Measurements from ENCODE around the gene TMEM44.

The TMEM44 gene

DNA sequence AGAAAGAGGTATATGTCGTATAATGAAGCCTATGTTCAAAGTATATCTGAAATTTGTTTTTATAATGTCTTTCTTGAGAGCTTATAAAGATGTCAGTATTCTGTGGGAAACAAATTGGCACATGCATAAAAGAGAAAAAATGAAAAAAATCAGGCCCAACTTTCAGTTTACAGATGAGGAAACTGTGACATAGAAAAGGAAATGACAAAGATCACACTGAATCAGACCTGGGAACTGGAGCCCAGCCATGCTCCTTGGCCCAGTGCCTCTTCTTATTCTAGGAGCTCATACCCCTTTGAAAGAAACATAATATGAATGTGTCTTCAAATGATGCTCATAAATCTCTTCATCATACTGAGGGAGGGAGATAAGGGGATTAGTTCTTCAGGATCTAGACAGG is 48.4 kb downstream of the TMEM44 start:
- no peak overlapping the region for H3K27ac ChIP-seq (ENCODE audit: insufficient read depth, low read length, poor library complexity, severe bottlenecking)
- no peaks in the 10 kb centered on the region for H3K9me3 ChIP-seq (ENCODE audit: control insufficient read depth, low read length)
- H3K4me3 ChIP-seq (ENCODE audit: insufficient read depth, low read depth, low read length, poor library complexity, severe bottlenecking): no peak overlapping the region
- no peaks in the 10 kb centered on the region for H3K27me3 ChIP-seq (replicated peaks; ENCODE audit: control insufficient read depth, insufficient read depth, low read length, poor library complexity, severe bottlenecking)
- no peaks in the 10 kb centered on the region for H3K4me1 ChIP-seq (ENCODE audit: control insufficient read depth, insufficient read depth, low read length, poor library complexity, severe bottlenecking)
- H3K36me3 ChIP-seq (ENCODE audit: control insufficient read depth, insufficient read depth, low read length): no peaks in the 10 kb centered on the region
- DNase-seq: no peak

DNA sequence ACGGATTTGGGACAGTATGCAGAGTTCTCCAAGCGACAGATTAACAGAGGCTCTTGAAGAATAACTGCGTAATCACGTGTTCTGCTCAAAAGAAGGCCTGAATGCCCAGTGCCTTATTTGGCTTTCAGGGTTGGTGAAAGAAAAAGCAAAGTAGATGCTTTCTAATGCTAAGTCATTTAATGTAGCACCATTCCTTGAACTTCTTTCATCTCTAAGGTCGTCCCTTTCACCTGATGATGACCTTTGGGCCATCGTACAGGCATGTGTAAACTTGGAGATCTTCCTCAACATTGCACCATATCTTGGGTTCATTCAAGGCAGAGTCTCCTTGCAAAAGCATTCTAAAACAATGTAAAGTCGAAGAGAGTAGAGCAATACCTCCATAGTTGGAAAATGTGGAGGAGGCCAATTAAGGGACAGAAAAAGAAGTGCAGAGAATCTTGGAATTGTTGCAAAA is 48.9 kb downstream of the TMEM44 start:
- DNase-seq: no peak
- no peaks in the 10 kb centered on the region for H3K4me1 ChIP-seq (ENCODE audit: control insufficient read depth, insufficient read depth, low read length, poor library complexity, severe bottlenecking)
- H3K4me3 ChIP-seq (ENCODE audit: insufficient read depth, low read depth, low read length, poor library complexity, severe bottlenecking): peak overlapping the region; percentile 64
- no peaks in the 10 kb centered on the region for H3K36me3 ChIP-seq (ENCODE audit: control insufficient read depth, insufficient read depth, low read length)
- H3K27ac ChIP-seq (ENCODE audit: insufficient read depth, low read length, poor library complexity, severe bottlenecking): peak overlapping the region; percentile 69
- H3K27me3 ChIP-seq (replicated peaks; ENCODE audit: control insufficient read depth, insufficient read depth, low read length, poor library complexity, severe bottlenecking): no peaks in the 10 kb centered on the region
- H3K9me3 ChIP-seq (ENCODE audit: control insufficient read depth, low read length): no peaks in the 10 kb centered on the region

DNA sequence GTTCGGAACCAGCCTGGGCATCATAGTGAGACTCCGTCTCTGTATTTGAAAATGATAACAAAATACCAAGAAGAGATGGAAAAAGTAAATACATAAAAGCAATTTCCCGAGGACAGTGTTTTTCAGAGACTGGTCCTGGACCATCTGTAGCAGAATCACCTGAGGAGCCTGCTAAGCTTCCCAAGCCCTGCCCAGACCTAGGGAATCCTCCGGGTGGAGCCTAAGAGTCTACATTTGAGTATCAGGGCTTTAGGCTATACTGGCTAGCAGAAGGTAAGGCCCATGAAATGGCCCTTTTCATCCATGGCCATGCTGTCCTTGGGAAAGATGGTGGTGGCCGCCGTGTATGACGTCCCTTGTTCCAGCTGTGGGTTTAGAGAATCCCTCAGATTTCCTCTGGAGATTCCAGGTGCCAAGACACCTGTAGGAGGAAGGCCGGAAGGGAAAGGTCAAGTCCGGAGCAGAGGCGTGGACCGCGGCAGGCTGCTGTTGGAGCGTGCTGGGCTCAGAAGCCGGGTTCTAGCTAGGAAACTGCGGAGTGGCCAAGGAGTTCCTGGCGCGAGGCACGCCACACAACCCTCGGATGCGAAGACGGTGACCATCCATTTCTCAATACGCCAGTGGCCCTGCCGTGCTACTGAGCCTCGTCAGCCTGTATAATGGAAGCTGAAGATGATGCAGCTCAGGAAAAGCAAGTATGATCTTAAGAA is 50.9 kb downstream of the TMEM44 start:
- no peak for DNase-seq
- Histone ChIP-seq H3K9me3 (ENCODE audit: control insufficient read depth, low read length) (no peaks in the 10 kb centered on the region), H3K27ac (ENCODE audit: insufficient read depth, low read length, poor library complexity, severe bottlenecking) (no peak overlapping the region), H3K4me3 (ENCODE audit: insufficient read depth, low read depth, low read length, poor library complexity, severe bottlenecking) (no peak overlapping the region), H3K36me3 (ENCODE audit: control insufficient read depth, insufficient read depth, low read length) (no peaks in the 10 kb centered on the region), H3K4me1 (ENCODE audit: control insufficient read depth, insufficient read depth, low read length, poor library complexity, severe bottlenecking) (no peaks in the 10 kb centered on the region), H3K27me3 (replicated peaks; ENCODE audit: control insufficient read depth, insufficient read depth, low read length, poor library complexity, severe bottlenecking) (no peaks in the 10 kb centered on the region)

DNA sequence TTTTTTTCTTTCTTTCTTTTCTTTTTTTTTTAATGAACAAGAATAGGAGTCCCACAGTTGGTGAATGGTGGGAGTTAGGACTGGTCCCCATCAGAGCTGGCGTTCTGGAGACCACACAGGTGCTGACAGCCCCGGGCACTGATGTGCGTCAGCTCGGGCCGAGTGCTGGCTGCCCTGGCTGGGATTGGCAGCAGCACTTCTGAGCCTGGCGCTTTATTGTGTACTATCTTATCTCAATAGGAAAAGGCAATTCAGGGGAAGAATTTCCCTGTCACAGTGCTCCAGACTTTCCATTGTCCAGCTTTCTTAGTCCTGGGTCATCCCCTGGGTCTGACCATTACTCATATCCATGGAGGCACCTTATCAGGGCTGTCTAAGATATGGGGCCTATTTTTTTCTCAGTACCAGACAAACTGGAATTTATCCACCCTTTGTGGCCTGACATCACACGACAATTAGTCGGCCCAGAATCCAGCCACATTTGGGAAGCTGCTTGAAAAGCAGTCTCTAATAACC is 54.1 kb downstream of the TMEM44 start:
- H3K36me3 ChIP-seq (ENCODE audit: control insufficient read depth, insufficient read depth, low read length): no peaks in the 10 kb centered on the region
- H3K27ac ChIP-seq (ENCODE audit: insufficient read depth, low read length, poor library complexity, severe bottlenecking): no peak overlapping the region
- no peak overlapping the region for H3K4me3 ChIP-seq (ENCODE audit: insufficient read depth, low read depth, low read length, poor library complexity, severe bottlenecking)
- no peaks in the 10 kb centered on the region for H3K9me3 ChIP-seq (ENCODE audit: control insufficient read depth, low read length)
- no peaks in the 10 kb centered on the region for H3K4me1 ChIP-seq (ENCODE audit: control insufficient read depth, insufficient read depth, low read length, poor library complexity, severe bottlenecking)
- no peaks in the 10 kb centered on the region for H3K27me3 ChIP-seq (replicated peaks; ENCODE audit: control insufficient read depth, insufficient read depth, low read length, poor library complexity, severe bottlenecking)
- no peak for DNase-seq

DNA sequence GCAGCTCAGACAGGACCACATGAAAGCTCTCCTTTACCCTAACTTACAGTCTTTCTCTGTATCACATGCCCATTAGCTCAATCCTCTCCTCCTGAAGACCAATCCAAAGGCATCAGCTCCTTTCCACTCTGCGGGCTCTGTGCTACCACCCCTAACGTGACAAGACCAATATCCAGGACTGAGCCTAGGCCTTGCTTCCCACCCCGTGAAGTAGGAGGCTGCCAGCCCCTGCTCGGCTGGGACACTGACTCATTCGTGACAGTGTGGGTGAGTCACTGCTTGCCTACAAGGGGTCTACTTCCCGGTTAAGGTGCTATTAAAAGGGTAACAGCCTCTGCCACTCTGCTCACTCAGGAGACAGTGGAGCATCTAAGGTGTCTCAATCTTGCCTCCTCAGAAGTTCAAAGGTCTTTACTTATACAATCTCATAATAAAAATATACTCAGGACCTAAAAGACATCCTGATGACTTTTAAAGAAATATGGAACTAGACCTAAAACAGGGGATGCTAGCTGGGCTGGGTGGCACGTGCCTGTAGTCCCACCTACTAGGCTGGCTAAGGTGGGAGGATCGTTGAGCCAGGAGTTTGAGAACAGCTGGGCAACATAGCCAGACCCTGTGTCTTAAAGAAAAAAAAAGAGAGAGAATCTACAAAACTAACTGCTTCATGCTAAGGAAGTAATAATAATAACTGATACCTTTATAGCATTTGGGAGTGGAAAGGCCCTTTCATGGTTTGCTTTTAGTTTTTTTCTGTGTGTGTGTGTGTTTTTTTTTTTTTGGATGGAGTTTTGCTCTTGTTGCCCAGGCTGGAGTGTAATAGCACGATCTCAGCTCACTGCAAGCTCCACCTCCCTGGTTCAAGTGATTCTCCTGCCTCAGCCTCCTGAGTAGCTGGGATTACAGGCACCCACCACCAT is 55.0 kb downstream of the TMEM44 start:
- Histone ChIP-seq H3K27ac (ENCODE audit: insufficient read depth, low read length, poor library complexity, severe bottlenecking) (no peak overlapping the region), H3K36me3 (ENCODE audit: control insufficient read depth, insufficient read depth, low read length) (no peaks in the 10 kb centered on the region), H3K4me1 (ENCODE audit: control insufficient read depth, insufficient read depth, low read length, poor library complexity, severe bottlenecking) (no peaks in the 10 kb centered on the region), H3K27me3 (replicated peaks; ENCODE audit: control insufficient read depth, insufficient read depth, low read length, poor library complexity, severe bottlenecking) (peaks cover 5% of the 10 kb centered on the region), H3K4me3 (ENCODE audit: insufficient read depth, low read depth, low read length, poor library complexity, severe bottlenecking) (no peak overlapping the region), H3K9me3 (ENCODE audit: control insufficient read depth, low read length) (no peaks in the 10 kb centered on the region)
- no peak for DNase-seq

DNA sequence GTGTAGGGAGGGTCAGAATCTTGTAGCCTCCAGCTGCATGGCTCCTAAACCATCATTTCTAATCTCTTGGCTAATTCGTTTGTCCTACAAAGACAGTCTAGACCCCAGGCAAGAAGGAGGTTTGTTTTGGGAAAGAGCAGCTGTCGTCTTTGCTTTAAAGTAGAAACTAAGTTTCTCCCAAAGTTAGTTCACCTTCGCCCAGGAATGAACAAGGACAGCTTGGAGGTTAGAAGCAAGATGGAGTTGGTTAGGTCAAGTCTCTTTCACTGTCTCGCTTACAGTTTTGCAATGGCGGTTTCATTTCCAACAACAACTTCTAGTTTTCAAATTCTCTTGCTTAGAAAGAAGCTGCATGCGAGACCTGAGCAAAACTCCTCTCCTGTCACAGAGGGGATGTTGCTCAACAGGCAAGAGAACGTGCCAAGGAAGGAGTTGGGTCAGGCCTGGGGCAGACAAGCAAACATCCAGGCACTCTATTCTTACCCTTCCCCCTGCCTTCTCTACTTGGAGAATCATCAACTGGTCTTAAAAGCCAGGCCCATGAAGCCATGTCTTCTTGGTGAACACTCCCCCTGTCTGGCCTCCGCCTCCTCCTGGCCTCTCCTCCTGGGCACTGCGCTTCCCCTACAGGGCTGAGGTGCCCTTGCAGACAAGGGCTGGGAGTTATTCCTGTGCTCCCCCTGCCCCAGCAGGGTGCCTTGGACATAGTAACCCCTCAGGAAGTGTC is 57.6 kb downstream of the TMEM44 start:
- Histone ChIP-seq H3K27me3 (replicated peaks; ENCODE audit: control insufficient read depth, insufficient read depth, low read length, poor library complexity, severe bottlenecking) (peaks cover 7% of the 10 kb centered on the region), H3K4me3 (ENCODE audit: insufficient read depth, low read depth, low read length, poor library complexity, severe bottlenecking) (no peak overlapping the region), H3K27ac (ENCODE audit: insufficient read depth, low read length, poor library complexity, severe bottlenecking) (no peak overlapping the region), H3K4me1 (ENCODE audit: control insufficient read depth, insufficient read depth, low read length, poor library complexity, severe bottlenecking) (no peaks in the 10 kb centered on the region), H3K36me3 (ENCODE audit: control insufficient read depth, insufficient read depth, low read length) (no peaks in the 10 kb centered on the region), H3K9me3 (ENCODE audit: control insufficient read depth, low read length) (no peaks in the 10 kb centered on the region)
- DNase-seq: no peak

DNA sequence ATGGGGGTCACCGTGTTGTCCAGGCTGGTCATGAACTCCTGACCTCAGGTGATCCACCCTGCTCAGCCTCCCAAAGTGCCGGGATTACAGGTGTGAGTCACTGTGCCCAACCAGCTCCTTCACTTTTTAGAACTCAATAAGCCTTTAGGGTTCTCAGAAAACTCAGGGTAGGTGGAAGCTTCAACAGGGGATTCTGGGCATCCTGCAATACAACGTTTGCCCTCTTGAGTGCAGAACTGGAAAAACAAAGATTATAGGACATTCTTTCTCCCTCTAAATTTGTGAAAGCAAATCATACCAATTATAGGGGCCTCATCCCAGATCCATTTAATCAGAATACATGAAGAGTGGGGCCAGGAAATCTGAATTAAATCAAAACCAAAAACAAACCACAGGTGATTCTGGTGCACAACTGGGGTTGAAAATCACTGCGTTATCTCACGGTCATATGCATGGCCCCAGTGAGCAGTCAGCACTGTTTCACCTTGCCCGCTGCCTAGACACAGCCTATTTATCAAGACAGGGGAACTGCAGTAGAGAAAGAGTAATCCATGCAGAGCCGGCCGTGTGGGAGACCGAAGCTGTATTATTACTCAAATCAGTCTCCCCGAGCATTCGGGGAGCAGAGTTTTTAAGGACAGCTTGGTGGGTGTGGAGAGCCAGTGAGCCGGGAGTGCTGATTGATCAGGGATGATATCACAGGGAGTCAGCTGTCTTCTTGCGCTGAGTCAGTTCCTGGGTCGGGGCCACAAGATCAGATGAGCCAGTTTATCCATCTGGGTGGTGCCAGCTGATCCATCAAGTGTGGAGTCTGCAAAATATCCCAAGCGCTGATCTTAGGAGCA is 58.4 kb downstream of the TMEM44 start:
- Histone ChIP-seq H3K4me1 (ENCODE audit: control insufficient read depth, insufficient read depth, low read length, poor library complexity, severe bottlenecking) (no peaks in the 10 kb centered on the region), H3K27me3 (replicated peaks; ENCODE audit: control insufficient read depth, insufficient read depth, low read length, poor library complexity, severe bottlenecking) (peaks cover 7% of the 10 kb centered on the region), H3K4me3 (ENCODE audit: insufficient read depth, low read depth, low read length, poor library complexity, severe bottlenecking) (no peak overlapping the region), H3K27ac (ENCODE audit: insufficient read depth, low read length, poor library complexity, severe bottlenecking) (no peak overlapping the region), H3K36me3 (ENCODE audit: control insufficient read depth, insufficient read depth, low read length) (no peaks in the 10 kb centered on the region), H3K9me3 (ENCODE audit: control insufficient read depth, low read length) (no peaks in the 10 kb centered on the region)
- no peak for DNase-seq

DNA sequence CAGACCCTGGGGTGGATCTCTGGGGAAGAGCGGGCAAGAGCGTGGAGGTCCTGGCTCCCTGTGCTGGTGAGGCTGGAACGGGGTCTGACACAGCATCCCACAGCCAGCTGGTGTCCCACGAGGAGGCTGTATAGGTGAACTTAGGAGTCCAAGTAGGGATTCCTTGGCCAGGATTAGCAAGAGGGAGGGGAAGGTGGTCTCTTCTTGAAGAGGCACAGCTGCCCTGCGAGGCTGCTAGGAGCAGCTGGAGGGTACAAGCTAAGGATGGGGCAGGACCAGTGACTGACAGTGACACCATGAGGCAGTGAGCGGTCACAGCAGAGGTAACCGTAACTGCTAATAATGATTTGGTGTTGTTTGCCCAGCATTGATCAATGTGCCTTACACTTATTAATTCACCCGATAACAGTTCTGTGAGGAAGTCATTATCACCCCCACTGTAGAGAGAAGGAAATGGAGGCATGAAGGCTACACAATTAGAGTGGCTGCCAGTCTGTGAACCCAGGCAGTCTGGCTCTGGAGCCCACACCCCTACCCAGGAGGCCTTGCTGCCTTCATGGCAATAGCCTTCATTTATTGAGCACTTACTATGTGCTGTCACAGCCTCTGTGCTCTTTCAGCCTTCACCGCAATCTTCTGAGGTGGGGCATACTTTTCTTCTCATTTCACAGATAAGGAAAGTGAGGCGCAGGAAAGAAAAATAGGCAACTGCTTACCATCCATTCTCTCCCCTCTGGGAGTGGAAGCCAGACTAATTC is 59.4 kb downstream of the TMEM44 start:
- Histone ChIP-seq H3K27ac (ENCODE audit: insufficient read depth, low read length, poor library complexity, severe bottlenecking) (no peak overlapping the region), H3K36me3 (ENCODE audit: control insufficient read depth, insufficient read depth, low read length) (no peaks in the 10 kb centered on the region), H3K4me3 (ENCODE audit: insufficient read depth, low read depth, low read length, poor library complexity, severe bottlenecking) (no peak overlapping the region), H3K4me1 (ENCODE audit: control insufficient read depth, insufficient read depth, low read length, poor library complexity, severe bottlenecking) (no peaks in the 10 kb centered on the region), H3K27me3 (replicated peaks; ENCODE audit: control insufficient read depth, insufficient read depth, low read length, poor library complexity, severe bottlenecking) (peaks cover 7% of the 10 kb centered on the region), H3K9me3 (ENCODE audit: control insufficient read depth, low read length) (no peaks in the 10 kb centered on the region)
- peak in 1 of 3 donors; percentile 5 for DNase-seq
